Measurements from ENCODE around the gene MMADHC.

The MMADHC gene

GRCh38 chr2:149527998-149528755 is 59.4 kb downstream of the MMADHC start:
- H2AFZ ChIP-seq (ENCODE audit: low read depth, low read length, severe bottlenecking), result no peak overlapping the region
- no peaks in the 10 kb centered on the region for H3K36me3 ChIP-seq (ENCODE audit: low read length)
- no peak overlapping the region for H3K4me2 ChIP-seq (ENCODE audit: low read depth, low read length, poor library complexity, severe bottlenecking)
- H4K20me1 ChIP-seq (ENCODE audit: low read depth, low read length), result no peaks in the 10 kb centered on the region
- no peaks in the 10 kb centered on the region for H3F3A ChIP-seq (ENCODE audit: insufficient read depth)
- TF ChIP-seq, protein P1, sequence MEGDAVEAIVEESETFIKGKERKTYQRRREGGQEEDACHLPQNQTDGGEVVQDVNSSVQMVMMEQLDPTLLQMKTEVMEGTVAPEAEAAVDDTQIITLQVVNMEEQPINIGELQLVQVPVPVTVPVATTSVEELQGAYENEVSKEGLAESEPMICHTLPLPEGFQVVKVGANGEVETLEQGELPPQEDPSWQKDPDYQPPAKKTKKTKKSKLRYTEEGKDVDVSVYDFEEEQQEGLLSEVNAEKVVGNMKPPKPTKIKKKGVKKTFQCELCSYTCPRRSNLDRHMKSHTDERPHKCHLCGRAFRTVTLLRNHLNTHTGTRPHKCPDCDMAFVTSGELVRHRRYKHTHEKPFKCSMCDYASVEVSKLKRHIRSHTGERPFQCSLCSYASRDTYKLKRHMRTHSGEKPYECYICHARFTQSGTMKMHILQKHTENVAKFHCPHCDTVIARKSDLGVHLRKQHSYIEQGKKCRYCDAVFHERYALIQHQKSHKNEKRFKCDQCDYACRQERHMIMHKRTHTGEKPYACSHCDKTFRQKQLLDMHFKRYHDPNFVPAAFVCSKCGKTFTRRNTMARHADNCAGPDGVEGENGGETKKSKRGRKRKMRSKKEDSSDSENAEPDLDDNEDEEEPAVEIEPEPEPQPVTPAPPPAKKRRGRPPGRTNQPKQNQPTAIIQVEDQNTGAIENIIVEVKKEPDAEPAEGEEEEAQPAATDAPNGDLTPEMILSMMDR (IDR thresholded peaks at IDR 0.05; ENCODE audit: insufficient read depth, low read length, poor library complexity, severe bottlenecking), result no peak
- TF ChIP-seq EZH2phosphoT487 (conservative IDR thresholded peaks at IDR 0.05; ENCODE audit: low read length), result no peak
- H3K27me3 ChIP-seq (ENCODE audit: low read length), result no peaks in the 10 kb centered on the region
- no peak overlapping the region for H3K9ac ChIP-seq (ENCODE audit: low read length)
- H3K4me3 ChIP-seq (ENCODE audit: insufficient read depth, low read length, poor library complexity, severe bottlenecking), result no peak overlapping the region
- no peak overlapping the region for H3K27ac ChIP-seq (ENCODE audit: low read depth, low read length)
- no peaks in the 10 kb centered on the region for H3K9me3 ChIP-seq (ENCODE audit: insufficient read depth, low read length)
- no peaks in the 10 kb centered on the region for H3K79me2 ChIP-seq (ENCODE audit: insufficient read depth, low read length)
- no peaks in the 10 kb centered on the region for H3K9me2 ChIP-seq (replicated peaks; ENCODE audit: insufficient read depth, low read length)

DNA sequence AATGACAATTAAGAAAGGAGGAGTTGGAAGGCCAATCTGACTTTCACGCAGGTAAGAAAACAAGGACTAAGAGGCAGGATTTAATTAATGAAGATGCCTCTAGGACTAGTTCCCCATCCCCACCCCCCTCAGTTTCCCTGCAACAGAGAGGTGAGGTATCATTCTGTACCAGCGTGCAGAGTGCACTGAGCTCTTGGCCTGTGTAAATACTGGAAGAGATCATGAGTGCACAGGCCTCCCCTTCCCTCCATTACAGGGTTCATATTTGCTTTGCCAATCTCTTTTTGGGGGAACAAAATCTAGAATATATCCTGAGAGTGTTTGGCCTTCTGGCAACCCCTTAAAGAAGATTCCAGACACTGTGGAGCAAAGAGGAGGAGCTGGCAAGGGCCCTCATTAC is 60.9 kb downstream of the MMADHC start:
- Histone ChIP-seq H3K36me3 (ENCODE audit: low read length) (no peaks in the 10 kb centered on the region), H4K20me1 (ENCODE audit: low read depth, low read length) (no peaks in the 10 kb centered on the region), H3K9me3 (ENCODE audit: insufficient read depth, low read length) (no peaks in the 10 kb centered on the region), H3K9ac (ENCODE audit: low read length) (no peak overlapping the region), H2AFZ (ENCODE audit: low read depth, low read length, severe bottlenecking) (no peak overlapping the region), H3F3A (ENCODE audit: insufficient read depth) (no peaks in the 10 kb centered on the region), H3K9me2 (replicated peaks; ENCODE audit: insufficient read depth, low read length) (no peaks in the 10 kb centered on the region), H3K4me3 (ENCODE audit: insufficient read depth, low read length, poor library complexity, severe bottlenecking) (no peak overlapping the region), H3K79me2 (ENCODE audit: insufficient read depth, low read length) (no peaks in the 10 kb centered on the region), H3K4me2 (ENCODE audit: low read depth, low read length, poor library complexity, severe bottlenecking) (no peak overlapping the region), H3K27ac (ENCODE audit: low read depth, low read length) (no peak overlapping the region), H3K27me3 (ENCODE audit: low read length) (no peaks in the 10 kb centered on the region)
- TF ChIP-seq EZH2phosphoT487 (conservative IDR thresholded peaks at IDR 0.05; ENCODE audit: low read length), result no peak
- TF ChIP-seq, protein P1 (IDR thresholded peaks at IDR 0.05; ENCODE audit: insufficient read depth, low read length, poor library complexity, severe bottlenecking), result no peak

DNA sequence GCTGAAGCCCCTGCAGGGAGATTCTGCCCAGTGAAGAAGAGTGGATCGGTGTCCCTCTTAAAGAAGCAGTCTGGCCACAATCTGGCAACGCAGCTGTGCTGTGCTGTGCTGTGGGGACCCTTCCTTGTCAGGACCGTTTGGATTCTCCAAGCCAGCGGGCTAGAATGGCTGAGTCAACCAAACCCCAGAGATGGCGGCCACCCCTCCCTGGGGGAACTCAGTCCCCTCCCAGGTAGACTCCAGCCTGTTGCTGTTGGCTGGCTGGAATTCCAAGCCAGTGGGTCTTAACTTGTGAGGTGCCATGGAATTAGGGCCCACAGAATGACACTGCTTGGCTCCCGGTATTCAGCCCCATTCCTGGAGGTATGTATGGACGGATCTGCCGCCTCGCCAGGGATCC is 62.3 kb downstream of the MMADHC start:
- H3K27ac ChIP-seq (ENCODE audit: low read depth, low read length), result no peak overlapping the region
- H3K4me3 ChIP-seq (ENCODE audit: insufficient read depth, low read length, poor library complexity, severe bottlenecking), result no peak overlapping the region
- no peaks in the 10 kb centered on the region for H3K36me3 ChIP-seq (ENCODE audit: low read length)
- H3K9me2 ChIP-seq (replicated peaks; ENCODE audit: insufficient read depth, low read length), result no peaks in the 10 kb centered on the region
- no peak overlapping the region for H3K9ac ChIP-seq (ENCODE audit: low read length)
- H2AFZ ChIP-seq (ENCODE audit: low read depth, low read length, severe bottlenecking), result no peak overlapping the region
- no peak for TF ChIP-seq EZH2phosphoT487 (conservative IDR thresholded peaks at IDR 0.05; ENCODE audit: low read length)
- TF ChIP-seq, protein P1 (IDR thresholded peaks at IDR 0.05; ENCODE audit: insufficient read depth, low read length, poor library complexity, severe bottlenecking), result no peak
- no peaks in the 10 kb centered on the region for H3F3A ChIP-seq (ENCODE audit: insufficient read depth)
- H3K9me3 ChIP-seq (ENCODE audit: insufficient read depth, low read length), result no peaks in the 10 kb centered on the region
- H4K20me1 ChIP-seq (ENCODE audit: low read depth, low read length), result no peaks in the 10 kb centered on the region
- H3K79me2 ChIP-seq (ENCODE audit: insufficient read depth, low read length), result no peaks in the 10 kb centered on the region
- H3K4me2 ChIP-seq (ENCODE audit: low read depth, low read length, poor library complexity, severe bottlenecking), result no peak overlapping the region
- H3K27me3 ChIP-seq (ENCODE audit: low read length), result no peaks in the 10 kb centered on the region
